Measurements from ENCODE around the gene EVPLL.
"Not testable (repeated sequence)": the region's sequence is repeated elsewhere in the genome, so short reads cannot be mapped to it uniquely, and the experiment has no call there.

GRCh38 chr17:18338158-18338557 is 39.4 kb upstream of the EVPLL start:
- TF ChIP-seq TAF1 (IDR thresholded peaks at IDR 0.05; ENCODE audit: borderline replicate concordance, low read depth, low read length); CTCF (IDR thresholded peaks at IDR 0.05); POLR2AphosphoS5 (IDR thresholded peaks at IDR 0.05; ENCODE audit: low read depth, low read length); ELF1 (IDR thresholded peaks at IDR 0.05); MAX (IDR thresholded peaks at IDR 0.05; ENCODE audit: low read depth); TCF12 (IDR thresholded peaks at IDR 0.05); SIN3A (IDR thresholded peaks at IDR 0.05; ENCODE audit: borderline replicate concordance, low read depth, low read length); RAD21 (IDR thresholded peaks at IDR 0.05; ENCODE audit: low read length); FOSL2 (IDR thresholded peaks at IDR 0.05; ENCODE audit: borderline replicate concordance, low read depth); EP300 (IDR thresholded peaks at IDR 0.05; ENCODE audit: borderline replicate concordance in 1 of 2, low read depth in 1 of 2, low read length in 1 of 2); EZH2phosphoT487 (IDR thresholded peaks at IDR 0.05; ENCODE audit: borderline replicate concordance, low read depth); REST (IDR thresholded peaks at IDR 0.05; ENCODE audit: low read depth, low read length): not testable (repeated sequence)
